DOHH2 (cell line): ENCODE data around the gene LAPTM5.

Source experiments
- EZH2phosphoT487 ChIP-seq: fragments of 200-600 bp; sonication (generic); IDR thresholded peaks from 2 replicates; pipeline ENCODE4 v1.6.1; 2017; ENCODE audit warnings: borderline replicate concordance, mild to moderate bottlenecking, antibody characterized with exemption, low read length, moderate library complexity, mixed read lengths
- TF ChIP-seq, protein P1 (sequence below): fragments of 200-600 bp; sonication (generic); IDR thresholded peaks from one replicate; pipeline ENCODE4 v1.5.1; 2014; ENCODE audit warnings: antibody characterized with exemption, mild to moderate bottlenecking, low read depth, low read length; ENCODE audit not compliant: poor library complexity, severe bottlenecking

DNA sequence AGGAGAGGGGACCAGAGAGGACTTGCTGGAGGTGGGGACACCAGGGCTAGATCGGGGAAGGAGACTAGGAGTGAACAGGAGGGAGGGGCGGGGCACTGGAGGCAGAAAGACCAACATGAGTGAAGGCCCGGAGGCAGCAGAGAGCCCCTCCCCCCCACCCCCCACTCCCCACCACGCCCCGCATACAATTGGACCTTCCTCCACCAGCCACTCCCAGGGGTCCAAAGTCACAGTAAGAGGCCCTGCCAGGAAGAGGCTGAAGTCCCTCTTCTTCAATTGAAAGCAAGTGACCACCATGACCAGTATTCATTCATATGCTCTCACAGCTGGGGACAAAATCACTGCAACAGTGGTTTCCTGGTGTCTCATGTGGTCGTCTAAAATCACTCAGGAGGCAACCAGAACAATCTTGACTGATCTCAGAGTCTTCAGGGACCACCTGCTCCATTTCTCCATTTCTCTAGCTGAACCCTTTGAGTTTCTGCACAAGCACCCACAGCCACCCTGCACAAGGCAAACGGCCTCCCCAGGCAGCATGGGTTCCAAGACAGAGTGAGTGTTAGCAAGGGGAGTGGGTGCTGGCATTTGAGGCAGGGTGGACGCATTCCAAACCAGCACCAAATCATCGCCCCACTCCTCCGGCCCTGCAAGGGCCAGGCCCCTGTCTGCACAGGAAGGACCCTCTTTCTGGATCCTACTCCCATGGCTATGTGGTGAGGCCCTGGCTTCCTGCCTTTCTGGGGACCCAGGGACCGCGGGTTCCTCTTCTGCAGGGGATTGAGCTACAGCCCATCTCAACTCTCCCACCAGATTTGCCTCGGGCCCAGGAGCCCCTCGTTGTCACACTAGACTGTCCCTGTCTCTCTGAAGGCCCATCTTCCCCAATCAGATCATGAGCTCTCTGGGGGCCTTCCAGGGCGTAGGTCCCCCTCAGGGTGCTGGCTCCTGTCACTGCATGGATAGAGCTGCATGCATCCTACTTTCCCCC is 17.0 kb downstream of the LAPTM5 start:
- TF ChIP-seq EZH2phosphoT487 = no peak
- TF ChIP-seq, protein P1, sequence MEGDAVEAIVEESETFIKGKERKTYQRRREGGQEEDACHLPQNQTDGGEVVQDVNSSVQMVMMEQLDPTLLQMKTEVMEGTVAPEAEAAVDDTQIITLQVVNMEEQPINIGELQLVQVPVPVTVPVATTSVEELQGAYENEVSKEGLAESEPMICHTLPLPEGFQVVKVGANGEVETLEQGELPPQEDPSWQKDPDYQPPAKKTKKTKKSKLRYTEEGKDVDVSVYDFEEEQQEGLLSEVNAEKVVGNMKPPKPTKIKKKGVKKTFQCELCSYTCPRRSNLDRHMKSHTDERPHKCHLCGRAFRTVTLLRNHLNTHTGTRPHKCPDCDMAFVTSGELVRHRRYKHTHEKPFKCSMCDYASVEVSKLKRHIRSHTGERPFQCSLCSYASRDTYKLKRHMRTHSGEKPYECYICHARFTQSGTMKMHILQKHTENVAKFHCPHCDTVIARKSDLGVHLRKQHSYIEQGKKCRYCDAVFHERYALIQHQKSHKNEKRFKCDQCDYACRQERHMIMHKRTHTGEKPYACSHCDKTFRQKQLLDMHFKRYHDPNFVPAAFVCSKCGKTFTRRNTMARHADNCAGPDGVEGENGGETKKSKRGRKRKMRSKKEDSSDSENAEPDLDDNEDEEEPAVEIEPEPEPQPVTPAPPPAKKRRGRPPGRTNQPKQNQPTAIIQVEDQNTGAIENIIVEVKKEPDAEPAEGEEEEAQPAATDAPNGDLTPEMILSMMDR = no peak
